HepG2 (cell line): ENCODE results near the gene DMXL1. TPM values are rescaled to one million over a fixed set of nuclear protein-coding genes. Genes with fewer than 3 reads are reported as not detected.

ENCODE experiments used
- DBP ChIP-seq: sonication (generic); formaldehyde crosslinking; IDR thresholded peaks from 2 replicates; pipeline ENCODE4 v1.4.0; 2020; ENCODE audit warnings: missing genetic modification reagents; ENCODE audit errors: not compliant biosample characterization
- DNMT3B ChIP-seq: conservative IDR thresholded peaks from 2 replicates; pipeline ENCODE4 v1.6.1; 2016; ENCODE audit warnings: missing biosample characterization, control low read depth
- DRAP1 ChIP-seq: IDR thresholded peaks from 2 replicates; pipeline ENCODE4 v1.6.1; 2016; ENCODE audit warnings: missing genetic modification reagents, missing compliant biosample characterization
- ISL2 ChIP-seq: sonication (generic); formaldehyde crosslinking; IDR thresholded peaks from 2 replicates; pipeline ENCODE4 v1.5.0; 2020; ENCODE audit warnings: missing genetic modification reagents
- KDM5B ChIP-seq: sonication (generic); formaldehyde crosslinking; IDR thresholded peaks from 2 replicates; pipeline ENCODE4 v1.4.0; 2020; ENCODE audit warnings: missing genetic modification reagents, mild to moderate bottlenecking, borderline replicate concordance
- KLF15 ChIP-seq: sonication (generic); formaldehyde crosslinking; IDR thresholded peaks from 2 replicates; pipeline ENCODE4 v1.8.1; 2023; ENCODE audit warnings: borderline replicate concordance, mild to moderate bottlenecking, inconsistent platforms, missing genetic modification reagents, mixed read lengths
- MED13 ChIP-seq: sonication (generic); formaldehyde crosslinking; IDR thresholded peaks from 2 replicates; pipeline ENCODE4 v1.5.0; 2020; ENCODE audit warnings: missing genetic modification reagents
- MTA1 ChIP-seq: sonication (generic); formaldehyde crosslinking; IDR thresholded peaks from 2 replicates; pipeline ENCODE4 v1.4.0; 2020; ENCODE audit warnings: missing genetic modification reagents, mild to moderate bottlenecking, borderline replicate concordance
- MXD1 ChIP-seq: sonication (generic); formaldehyde crosslinking; IDR thresholded peaks from 2 replicates; pipeline ENCODE4 v1.4.0; 2020; ENCODE audit warnings: mild to moderate bottlenecking, missing genetic modification reagents
- NFYB ChIP-seq: sonication (generic); formaldehyde crosslinking; IDR thresholded peaks from 2 replicates; pipeline ENCODE4 v1.4.0; 2020; ENCODE audit warnings: missing genetic modification reagents
- SRSF4 ChIP-seq: fragments of 200-400 bp; formaldehyde crosslinking; IDR thresholded peaks from one replicate; pipeline ENCODE4 v1.6.1; 2018; ENCODE audit warnings: mild to moderate bottlenecking, low read depth, low read length, moderate library complexity; ENCODE audit not compliant: poor library complexity, severe bottlenecking
- TCF7 ChIP-seq: sonication (generic); IDR thresholded peaks from 2 replicates; pipeline ENCODE4 v1.6.1; 2016; ENCODE audit warnings: antibody characterized with exemption, low read depth
- THAP11 ChIP-seq: IDR thresholded peaks from 2 replicates; pipeline ENCODE4 v1.6.1; 2016; ENCODE audit warnings: missing biosample characterization, missing genetic modification reagents
- TMF1 ChIP-seq: sonication (generic); formaldehyde crosslinking; IDR thresholded peaks from 2 replicates; pipeline ENCODE4 v1.8.1; 2022; ENCODE audit warnings: low read depth, missing genetic modification reagents
- ZNF143 ChIP-seq: sonication (generic); formaldehyde crosslinking; IDR thresholded peaks from 2 replicates; pipeline ENCODE4 v1.4.0; 2020; ENCODE audit warnings: missing genetic modification reagents
- ZNF224 ChIP-seq: sonication (generic); formaldehyde crosslinking; IDR thresholded peaks from 2 replicates; pipeline ENCODE4 v1.5.0; 2020; ENCODE audit warnings: mild to moderate bottlenecking, missing genetic modification reagents
- ZNF407 ChIP-seq: sonication (generic); formaldehyde crosslinking; IDR thresholded peaks from one replicate; pipeline ENCODE4 v1.5.1; 2020; ENCODE audit warnings: mild to moderate bottlenecking, missing genetic modification reagents; ENCODE audit errors: not compliant biosample characterization
- ZNF430 ChIP-seq: sonication (generic); formaldehyde crosslinking; IDR thresholded peaks from 2 replicates; pipeline ENCODE4 v1.9.0; 2021; ENCODE audit warnings: mild to moderate bottlenecking, missing genetic modification reagents
- ZNF556 ChIP-seq: sonication (generic); formaldehyde crosslinking; IDR thresholded peaks from 2 replicates; pipeline ENCODE4 v1.4.0; 2020; ENCODE audit warnings: mild to moderate bottlenecking, missing genetic modification reagents, borderline replicate concordance
- ZNF788 ChIP-seq: sonication (generic); formaldehyde crosslinking; IDR thresholded peaks from 2 replicates; pipeline ENCODE4 v1.5.0; 2020; ENCODE audit warnings: mild to moderate bottlenecking, missing genetic modification reagents, borderline replicate concordance
- polyA plus RNA-seq, 8 experiments: library from polyadenylated mRNA; depleted of rRNA in 3 of 8; stranded (reverse) in 7 of 8; unstranded in 1 of 8; fragments of >200 nt; fragmentation: Illumina TruSeq in 4 of 8; extraction: Trizol in 4 of 8; gene quantifications; 2 replicates each; pipeline versions ENCODE4 v1.2.1 to v1.2.3, GENCODE V29; 2011 to 2016; ENCODE audit warnings: low read depth in 4 of 8, missing spikeins in 1 of 8, mixed read lengths in 1 of 8; ENCODE audit not compliant: insufficient read depth in 1 of 8
- total RNA-seq, 5 experiments: library from RNA; depleted of rRNA; stranded (reverse); fragments of >200 nt; fragmentation: Illumina TruSeq; extraction: Trizol; gene quantifications; 2 replicates each; pipeline ENCODE4 v1.2.3, GENCODE V29; 2016; ENCODE audit warnings: low read depth in 1 of 5

DMXL1 gene
- total and polyA plus RNA-seq, 2 of the 13 experiments (the other 11 are each of a cell fraction or from before 2014, with no cell fraction given): 6.9 to 18.6 TPM

- TF ChIP-seq DRAP1 (CRISPR knock-in tag) (peak; percentile 88), ZNF556 (CRISPR knock-in tag) (peak; percentile 48; the same call in 1 of the 2 replicates), MTA1 (CRISPR knock-in tag) (peak; percentile 71; the same call in 1 of the 2 replicates), ZNF143 (CRISPR knock-in tag) (peak; percentile 16), ZNF224 (CRISPR knock-in tag) (no peak; the same call in 1 of the 2 replicates), TCF7 (no peak), KDM5B (CRISPR knock-in tag) (peak; percentile 89), MED13 (CRISPR knock-in tag) (peak; percentile 70; the same call in 1 of the 2 replicates), TMF1 (no peak), THAP11 (peak; percentile 34), DNMT3B (0 out of 2 replicates have a peak, but pooled peaks have one; percentile 53), SRSF4 (no peak), ZNF430 (CRISPR knock-in tag) (0 out of 2 replicates have a peak, but pooled peaks have one; percentile 60), ZNF407 (CRISPR knock-in tag) (no peak), KLF15 (CRISPR knock-in tag) (0 out of 2 replicates have a peak, but pooled peaks have one; percentile 41), ISL2 (CRISPR knock-in tag) (peak; percentile 47; the same call in 1 of the 2 replicates), MXD1 (no peak), NFYB (no peak), DBP (peak; percentile 59), ZNF788 (CRISPR knock-in tag) (peak; percentile 39; the same call in 1 of the 2 replicates)
These were observed 197.6 kb downstream of the DMXL1 start (continued) for GRCh38 chr5:119268387-119269060.
